GM21825 (cell line): Measurements from ENCODE around the gene SEC16A.

Experiments used
- ATAC-seq: cut with Tn5 transposase; IDR thresholded peaks from one replicate; pipeline ENCODE4 v1.9.1; 2021; ENCODE audit warnings: mild to moderate bottlenecking, moderate library complexity; ENCODE audit not compliant: unreplicated experiment

The SEC16A gene

DNA sequence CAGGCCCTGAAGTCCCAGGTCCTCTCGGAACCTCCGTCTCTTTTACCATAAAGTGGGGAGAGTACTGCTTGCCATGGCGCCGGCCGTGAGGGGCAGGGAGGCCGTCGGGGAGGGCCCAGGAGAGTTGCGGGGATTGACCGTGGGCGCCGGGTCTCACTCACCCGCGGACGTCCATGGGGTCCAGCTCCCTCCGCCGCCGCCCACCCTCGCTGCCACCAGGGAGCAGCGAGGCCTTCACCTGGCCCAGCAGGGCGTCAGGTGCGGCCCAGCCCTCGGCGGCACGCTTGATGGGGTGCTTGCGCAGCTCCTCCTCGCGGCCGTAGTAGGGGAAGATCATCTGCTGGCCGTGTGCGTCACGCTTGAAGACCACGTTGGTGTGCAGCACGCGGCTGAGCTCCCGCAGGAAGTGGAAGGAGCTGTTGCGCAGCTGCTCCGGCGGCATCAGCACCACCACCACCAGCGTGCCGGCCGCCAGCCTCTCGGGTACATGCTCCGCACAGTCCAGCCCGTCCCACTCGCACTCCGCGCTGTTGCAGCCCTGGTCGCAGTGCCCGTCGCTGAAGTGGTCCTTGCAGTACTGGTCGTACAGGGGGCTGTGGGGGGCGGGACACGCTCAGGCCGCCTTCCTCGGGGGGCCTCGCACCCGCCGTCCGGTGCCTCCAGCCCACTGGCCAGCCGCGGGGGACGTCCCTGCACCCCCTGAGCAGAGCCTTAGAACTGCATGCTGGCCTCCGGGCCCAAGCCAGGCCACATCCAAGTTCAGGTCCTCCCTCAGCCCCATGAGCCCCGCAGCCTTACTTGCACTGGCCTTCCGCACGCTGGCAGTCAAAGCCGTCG is 21.9 kb upstream of the SEC16A start:
- ATAC-seq: no peak

DNA sequence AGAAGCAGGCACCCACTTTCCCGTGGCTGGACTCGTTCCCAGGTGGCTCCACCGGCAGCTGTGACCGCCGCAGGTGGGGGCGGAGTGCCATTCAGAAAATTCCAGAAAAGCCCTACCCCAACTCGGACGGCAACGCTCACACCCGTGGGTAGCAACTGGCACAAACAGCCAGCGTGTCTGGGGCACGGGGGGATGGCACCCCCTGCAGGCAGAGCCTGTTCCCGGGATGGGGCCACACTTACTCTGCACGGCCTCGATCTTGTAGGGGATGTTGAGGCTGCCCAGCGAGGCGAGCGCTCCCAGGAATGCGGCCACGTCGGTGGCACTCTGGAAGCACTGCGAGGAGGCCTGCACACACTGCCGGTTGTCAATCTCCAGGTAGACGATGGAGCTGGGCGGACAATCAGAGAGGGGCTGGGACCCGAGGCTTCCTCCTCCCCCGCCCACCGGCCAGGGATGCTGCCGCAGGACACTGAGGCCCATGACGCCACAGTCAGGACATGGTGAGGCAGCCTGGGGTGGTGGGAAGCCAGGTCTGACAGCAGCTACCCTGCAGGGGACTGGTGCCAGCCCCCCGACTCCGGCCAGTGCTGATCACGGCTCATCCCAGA is 20.2 kb upstream of the SEC16A start:
- ATAC-seq: no peak

GRCh38 chr9:136502196-136502595 is 19.4 kb upstream of the SEC16A start:
- ATAC-seq: no peak

GRCh38 chr9:136501686-136502085 is 18.8 kb upstream of the SEC16A start:
- no peak for ATAC-seq

DNA sequence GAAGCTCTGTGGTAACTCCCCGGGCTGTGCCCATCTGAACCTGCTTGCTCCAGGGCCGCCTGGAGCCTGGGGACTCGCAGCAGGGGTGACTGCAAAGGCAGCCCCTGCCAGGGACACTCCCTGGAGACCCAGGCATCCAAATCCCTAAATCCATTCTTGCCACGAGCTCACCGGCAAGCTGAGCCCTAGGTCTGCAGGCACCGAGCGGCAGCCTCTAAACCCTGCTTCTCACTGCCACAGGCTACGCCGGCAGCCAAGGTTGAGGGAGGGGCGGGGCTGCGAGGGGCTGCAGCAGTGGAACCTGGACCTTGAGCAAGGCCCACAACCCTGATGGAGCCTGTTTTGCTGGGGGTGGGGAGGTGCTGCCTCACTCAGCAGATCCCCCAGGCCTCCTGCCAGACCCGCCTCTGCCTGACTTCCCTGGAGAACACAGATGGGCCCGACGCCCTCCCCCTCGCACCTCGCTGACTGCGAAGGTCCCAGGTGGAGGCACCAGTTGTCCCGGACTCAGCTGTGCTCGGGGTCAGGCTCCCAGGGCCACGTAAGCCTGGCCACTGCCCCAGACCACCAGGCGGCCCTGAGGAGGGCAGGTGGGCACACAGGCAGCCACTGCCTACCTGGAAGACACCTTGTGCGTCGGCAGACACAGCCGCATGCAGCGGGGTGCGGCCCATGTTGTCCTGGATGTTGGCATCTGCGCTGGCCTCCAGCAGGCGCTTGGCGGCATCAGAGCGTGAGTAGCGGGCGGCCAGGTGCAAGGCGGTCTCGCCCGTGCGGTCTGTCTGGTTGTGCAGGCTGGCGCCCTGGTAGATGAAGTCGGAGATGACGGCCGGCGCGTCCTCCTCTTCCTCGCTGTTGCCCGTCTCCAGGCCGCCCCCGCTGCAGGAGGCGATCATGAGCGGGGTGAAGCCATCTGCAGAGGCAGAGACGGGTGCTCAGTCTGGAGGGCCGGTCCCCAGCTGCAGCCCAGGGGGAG is 17.4 kb upstream of the SEC16A start:
- no peak for ATAC-seq

GRCh38 chr9:136499071-136499934 is 16.5 kb upstream of the SEC16A start:
- no peak for ATAC-seq

DNA sequence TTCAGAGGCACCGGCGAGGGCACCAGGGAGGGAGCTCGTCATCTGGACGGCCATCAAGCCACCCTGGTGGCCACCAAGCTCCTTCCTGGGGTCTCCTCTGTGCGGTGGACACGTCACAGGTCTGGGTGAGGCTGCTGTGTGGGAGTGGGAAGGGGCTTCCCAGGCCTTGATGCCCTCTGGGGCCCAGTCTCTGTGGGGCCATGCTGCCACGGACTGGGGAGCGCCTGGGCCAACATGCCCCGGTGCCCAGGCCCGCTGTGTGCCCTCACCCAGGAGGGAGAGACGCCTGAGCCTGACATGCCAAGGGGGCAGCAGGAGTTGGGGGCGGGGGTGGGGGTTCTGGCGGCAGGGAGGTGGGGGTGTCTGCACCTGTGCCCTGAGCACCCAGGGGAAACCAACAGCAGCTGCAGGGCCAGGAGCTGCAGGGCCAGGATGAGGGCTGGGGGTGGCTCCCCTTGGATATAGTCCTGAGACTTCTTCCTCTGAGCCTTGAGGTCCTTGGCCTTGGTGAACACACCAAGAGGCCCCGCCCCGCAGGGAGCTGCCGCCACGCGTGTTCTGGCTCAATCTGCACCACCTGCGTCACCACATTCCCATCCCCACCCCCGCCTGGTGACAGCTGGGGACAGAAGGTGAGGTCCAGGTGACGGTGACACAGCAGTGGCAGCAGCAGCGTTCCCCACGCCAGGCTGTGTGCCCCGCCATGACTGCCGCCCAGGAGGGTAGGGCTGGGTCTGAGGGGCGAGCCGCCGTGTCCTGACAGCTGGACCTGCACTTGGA is 15.3 kb upstream of the SEC16A start:
- no peak for ATAC-seq

GRCh38 chr9:136496801-136497620 is 14.2 kb upstream of the SEC16A start:
- no peak for ATAC-seq

GRCh38 chr9:136496181-136496580 is 13.3 kb upstream of the SEC16A start:
- ATAC-seq: no peak

GRCh38 chr9:136495238-136495800 is 12.5 kb upstream of the SEC16A start:
- ATAC-seq: no peak

GRCh38 chr9:136494531-136495215 is 11.8 kb upstream of the SEC16A start:
- ATAC-seq: no peak

GRCh38 chr9:136494012-136494411 is 11.2 kb upstream of the SEC16A start:
- no peak for ATAC-seq

DNA sequence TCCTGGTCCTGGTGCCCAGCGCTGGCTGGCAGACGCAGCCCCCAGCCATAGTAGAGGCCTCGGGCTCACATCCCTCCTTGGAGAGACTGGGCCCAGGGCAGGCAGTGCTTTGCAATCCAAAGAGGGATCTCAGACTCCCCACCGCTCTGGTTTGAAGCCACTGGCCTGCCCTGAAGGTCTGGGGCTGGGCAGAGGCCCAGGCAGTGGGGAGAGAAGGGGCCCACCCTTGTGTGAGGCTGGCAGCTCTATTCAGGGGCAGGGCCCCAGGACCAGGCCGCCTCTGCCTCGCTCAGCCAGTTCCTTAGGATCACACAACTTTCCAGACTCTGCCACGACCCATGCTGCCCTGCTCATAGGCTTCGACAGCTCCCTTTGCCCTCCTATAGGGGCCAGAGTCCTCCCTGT is 10.7 kb upstream of the SEC16A start:
- ATAC-seq: no peak

DNA sequence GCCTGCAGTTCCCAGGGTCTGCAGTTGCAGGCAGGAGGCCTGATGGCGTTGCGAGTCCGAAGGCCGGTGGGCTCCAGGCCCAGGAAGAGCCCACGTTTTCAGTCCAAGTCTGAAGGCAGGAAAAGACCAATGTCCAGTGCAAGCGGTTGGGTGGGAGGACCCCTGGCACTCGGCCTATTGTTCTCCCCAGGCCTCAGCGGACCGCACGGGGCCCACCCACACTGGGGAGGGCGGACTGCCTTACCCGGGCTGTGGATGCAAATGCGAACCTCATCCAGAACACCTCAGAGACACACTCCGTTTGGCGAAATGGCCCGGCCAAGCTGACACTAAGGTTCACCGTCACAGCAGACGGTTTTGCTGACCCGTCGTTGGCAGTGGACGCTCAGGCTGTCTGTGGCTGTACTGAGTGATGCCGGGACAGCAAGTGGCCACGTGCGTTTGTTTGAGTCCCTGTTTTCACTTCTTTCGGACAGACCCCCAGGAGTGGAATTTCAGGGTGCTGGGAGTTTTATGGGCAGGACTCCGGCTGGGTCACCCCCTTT is 10.2 kb upstream of the SEC16A start:
- ATAC-seq: no peak

DNA sequence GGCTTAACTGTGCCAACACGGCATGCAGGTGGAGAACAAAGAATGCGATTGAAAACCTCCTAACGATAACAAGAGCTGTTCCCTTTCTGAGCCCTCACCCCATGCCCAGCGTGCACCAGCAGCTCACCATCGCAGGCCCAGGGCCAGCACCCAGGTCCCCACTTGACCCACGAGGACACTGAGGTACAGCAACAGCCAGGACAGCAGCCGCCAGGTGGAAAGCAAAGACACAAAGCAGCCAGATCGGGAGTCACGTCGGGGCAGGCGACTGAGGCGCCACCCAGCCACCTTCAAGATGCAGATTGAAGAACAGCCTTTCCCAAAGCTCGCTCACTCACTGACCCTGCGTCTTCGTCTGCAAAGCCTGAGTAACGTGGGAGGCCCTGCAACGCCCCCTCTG is 6.9 kb upstream of the SEC16A start:
- ATAC-seq: no peak

DNA sequence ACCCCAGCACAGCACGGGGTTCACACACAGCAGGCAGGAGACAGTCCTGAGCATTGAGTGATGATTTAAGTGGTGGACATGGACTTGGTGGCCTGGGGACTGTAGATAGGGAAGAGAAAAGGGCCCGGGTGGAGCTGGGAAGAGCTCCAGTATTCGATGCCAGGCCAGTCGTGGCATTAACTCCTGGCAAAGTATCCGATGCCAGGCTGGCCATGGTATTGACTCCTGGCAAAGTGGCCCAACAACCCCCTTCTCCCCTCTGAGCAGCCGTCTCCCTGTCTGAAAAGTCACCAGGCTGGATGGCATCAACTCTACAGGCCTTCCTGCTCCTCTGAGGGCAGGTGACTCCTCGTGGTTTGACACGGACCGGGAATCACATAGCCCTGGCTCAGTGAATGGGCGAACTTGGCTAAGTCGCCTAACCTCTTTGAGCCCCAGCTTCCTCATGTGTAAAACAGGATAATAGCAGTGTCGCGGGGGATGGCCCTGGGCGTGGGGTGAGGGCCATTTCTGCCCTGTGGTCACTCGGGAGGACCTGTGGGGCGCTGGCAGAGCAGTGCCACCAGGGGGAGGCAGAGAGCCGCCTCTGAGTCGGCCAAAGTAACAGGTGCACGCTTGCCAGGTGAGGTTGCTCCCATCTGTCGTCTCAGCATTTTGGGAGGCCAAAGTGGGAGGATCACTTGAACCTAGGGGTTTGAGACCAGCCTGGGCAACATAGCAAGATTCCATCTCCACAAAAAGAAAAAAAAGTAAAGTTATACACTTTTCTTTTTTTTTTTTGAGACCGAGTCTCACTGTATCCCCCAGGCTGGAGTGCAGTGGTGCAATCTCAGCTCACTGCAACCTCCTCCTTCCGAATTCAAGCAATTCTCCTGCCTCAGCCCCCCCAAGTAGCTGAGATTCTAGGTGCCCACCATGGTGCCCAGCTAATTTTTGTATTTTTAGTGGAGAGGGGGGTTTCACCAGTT is 5.7 kb upstream of the SEC16A start:
- ATAC-seq: no peak
